Kidney (tissue), 22 donors: Measurements from ENCODE around the gene SBK3. TPM values are rescaled to one million over a fixed set of nuclear protein-coding genes. Genes with fewer than 3 reads are reported as not detected.

ENCODE experiments used
- DNase-seq, 5 donors: peaks; one replicate each; pipeline ENCODE4 v3.0.0-alpha.2; 2013 to 2020
- FAIRE-seq: peaks from 2 replicates; lab custom pipeline; 2012; peaks lifted over from hg19 to GRCh38; lab: Jason Lieb, UNC
- H3K27ac ChIP-seq, 2 donors: one replicate each; pipeline ENCODE4 v1.7.0; 2013; ENCODE audit warnings: low read depth in 2 of 2, low read length in 2 of 2, inconsistent platforms in 1 of 2
- H3K27me3 ChIP-seq: one replicate; pipeline ENCODE4 v1.7.1; 2013; ENCODE audit warnings: low read length, inconsistent platforms; ENCODE audit not compliant: control insufficient read depth, insufficient read depth
- H3K36me3 ChIP-seq, 3 donors: one replicate each; pipeline versions ENCODE4 v1.7.0 to v1.7.1; 2013; ENCODE audit warnings: low read length in 3 of 3, control low read depth in 1 of 3, inconsistent platforms in 1 of 3; ENCODE audit not compliant: insufficient read depth in 3 of 3, control insufficient read depth in 2 of 3
- H3K4me1 ChIP-seq, 3 donors: one replicate each; pipeline versions ENCODE4 v1.7.0 to v1.7.1; 2013; ENCODE audit warnings: low read length in 3 of 3, inconsistent platforms in 1 of 3, low read depth in 1 of 3; ENCODE audit not compliant: control insufficient read depth in 2 of 3, insufficient read depth in 2 of 3
- H3K4me3 ChIP-seq, 3 donors: one replicate each; pipeline versions ENCODE4 v1.7.0 to v1.8.1; 2013; ENCODE audit warnings: low read length in 3 of 3, control low read depth in 1 of 3, inconsistent platforms in 1 of 3
- H3K9ac ChIP-seq, 3 donors: one replicate each; pipeline versions ENCODE4 v1.7.0 to v1.7.1; 2013; ENCODE audit warnings: low read length in 3 of 3, control low read depth in 1 of 3, inconsistent platforms in 1 of 3
- H3K9me3 ChIP-seq, 3 donors: one replicate each; pipeline versions ENCODE4 v1.7.0 to v1.7.1; 2013; ENCODE audit warnings: low read length in 3 of 3, control low read depth in 1 of 3, inconsistent platforms in 1 of 3; ENCODE audit not compliant: control insufficient read depth in 2 of 3, insufficient read depth in 1 of 3
- intact Hi-C: fragments of 100-400 bp; cut with DNase I; formaldehyde crosslinking; loops from one replicate; pipeline ENCODE4 v1.11.1; 2022
- long read RNA-seq, 10 donors: library from polyadenylated mRNA in 1 of 10; unstranded in 1 of 10; transcript quantifications; one replicate each; pipeline ENCODE4 v2.0.0 and lab custom pipeline, GENCODE V29; 2021 to 2026
- polyA plus RNA-seq: library from polyadenylated mRNA; stranded (reverse); fragments of 350-450 nt; fragmentation: Illumina TruSeq; extraction: RNeasy Lipid Tissue Mini Kit (QIAGEN cat#74804); gene quantifications from one replicate; pipeline ENCODE4 v1.2.3, GENCODE V29; 2014; ENCODE audit warnings: low read depth, low replicate concordance; ENCODE audit not compliant: insufficient read depth
- total RNA-seq: library from RNA; stranded (reverse); fragmentation: NEBNext Ultra II Directional; extraction: Animal tissue kit (Norgen Biotek cat#: 25700); gene quantifications from one replicate; pipeline ENCODE4 v1.2.1, GENCODE V29; 2021
- TF ChIP-seq, protein P1 (sequence below): IDR thresholded peaks from 3 replicates; pipeline ENCODE4 v1.5.1; 2012; ENCODE audit warnings: mild to moderate bottlenecking, moderate library complexity, borderline replicate concordance; ENCODE audit not compliant: insufficient read depth; ENCODE audit errors: extremely low read depth
- donor health status: control.
- donor health status: control.
- donor health status: control.
- donor health status: control.
- donor health status: control.
- donor health status: DM: yes; HTN: yes; CAD: no.
- donor health status: Normal renal cell carcinoma (clear cell type).

SBK3 gene, protein sequence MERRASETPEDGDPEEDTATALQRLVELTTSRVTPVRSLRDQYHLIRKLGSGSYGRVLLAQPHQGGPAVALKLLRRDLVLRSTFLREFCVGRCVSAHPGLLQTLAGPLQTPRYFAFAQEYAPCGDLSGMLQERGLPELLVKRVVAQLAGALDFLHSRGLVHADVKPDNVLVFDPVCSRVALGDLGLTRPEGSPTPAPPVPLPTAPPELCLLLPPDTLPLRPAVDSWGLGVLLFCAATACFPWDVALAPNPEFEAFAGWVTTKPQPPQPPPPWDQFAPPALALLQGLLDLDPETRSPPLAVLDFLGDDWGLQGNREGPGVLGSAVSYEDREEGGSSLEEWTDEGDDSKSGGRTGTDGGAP
- total RNA-seq (0.66 TPM), polyA plus RNA-seq (not detected)
- long read RNA-seq, donor 1 = 0 reads
- long read RNA-seq, donor 2 = 0 reads
- long read RNA-seq, donor 3 = 0 reads
- long read RNA-seq, donor 4 = 0 reads
- long read RNA-seq, donor 5 = 0 reads
- long read RNA-seq, donor 6 = 0 reads
- long read RNA-seq, donor 7, partial matches to known transcripts = 0 of 1 reads
- long read RNA-seq, donor 7, other reads (novel, unspliced or antisense) = 1 of 1 reads
- long read RNA-seq, donor 8 = 0 reads
- long read RNA-seq, donor 9 = 0 reads
- long read RNA-seq, donor 10 = 0 reads

DNA sequence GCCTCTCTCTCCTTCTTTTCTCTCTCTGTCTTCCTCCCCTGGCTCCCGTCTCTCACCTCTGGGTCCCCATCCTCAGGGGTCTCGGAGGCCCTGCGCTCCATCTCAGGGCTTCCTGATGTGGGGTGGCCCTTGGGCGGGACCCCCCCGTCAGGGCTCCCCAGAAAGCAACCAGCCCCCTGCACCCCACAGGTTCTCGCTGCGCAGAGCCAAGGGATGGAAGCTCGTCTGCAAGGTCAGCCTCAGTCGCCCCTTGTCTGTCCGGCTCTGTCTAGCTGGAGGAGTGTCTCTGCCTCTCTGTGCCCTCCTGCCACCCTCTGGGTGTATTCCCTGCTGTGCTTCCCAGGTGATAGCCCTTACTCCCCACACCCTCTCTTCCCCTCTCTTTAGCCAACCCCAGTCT, at the start of gene SBK3:
Gene SBK3 (minus strand): TSS at position 101 of the 400 bp plus-strand sequence. CDS start 0 bp downstream, at position 101.
- Histone ChIP-seq H3K4me3 (no peak within 1 kb of the TSS), H3K9ac (no peak within 1 kb of the TSS), H3K27ac (no peak within 1 kb of the TSS), H3K36me3 (no peaks in the 10 kb centered on the region), H3K27me3 (no peaks in the 10 kb centered on the region), H3K9me3 (no peaks in the 10 kb centered on the region), H3K4me1 (peaks cover 0 to 2% (median 0%) of the 10 kb centered on the region in 3 donors)
- DNase-seq (no peak), FAIRE-seq (no peak)
- intact Hi-C loops = no loop called here
- TF ChIP-seq, protein P1, sequence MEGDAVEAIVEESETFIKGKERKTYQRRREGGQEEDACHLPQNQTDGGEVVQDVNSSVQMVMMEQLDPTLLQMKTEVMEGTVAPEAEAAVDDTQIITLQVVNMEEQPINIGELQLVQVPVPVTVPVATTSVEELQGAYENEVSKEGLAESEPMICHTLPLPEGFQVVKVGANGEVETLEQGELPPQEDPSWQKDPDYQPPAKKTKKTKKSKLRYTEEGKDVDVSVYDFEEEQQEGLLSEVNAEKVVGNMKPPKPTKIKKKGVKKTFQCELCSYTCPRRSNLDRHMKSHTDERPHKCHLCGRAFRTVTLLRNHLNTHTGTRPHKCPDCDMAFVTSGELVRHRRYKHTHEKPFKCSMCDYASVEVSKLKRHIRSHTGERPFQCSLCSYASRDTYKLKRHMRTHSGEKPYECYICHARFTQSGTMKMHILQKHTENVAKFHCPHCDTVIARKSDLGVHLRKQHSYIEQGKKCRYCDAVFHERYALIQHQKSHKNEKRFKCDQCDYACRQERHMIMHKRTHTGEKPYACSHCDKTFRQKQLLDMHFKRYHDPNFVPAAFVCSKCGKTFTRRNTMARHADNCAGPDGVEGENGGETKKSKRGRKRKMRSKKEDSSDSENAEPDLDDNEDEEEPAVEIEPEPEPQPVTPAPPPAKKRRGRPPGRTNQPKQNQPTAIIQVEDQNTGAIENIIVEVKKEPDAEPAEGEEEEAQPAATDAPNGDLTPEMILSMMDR = no peak

DNA sequence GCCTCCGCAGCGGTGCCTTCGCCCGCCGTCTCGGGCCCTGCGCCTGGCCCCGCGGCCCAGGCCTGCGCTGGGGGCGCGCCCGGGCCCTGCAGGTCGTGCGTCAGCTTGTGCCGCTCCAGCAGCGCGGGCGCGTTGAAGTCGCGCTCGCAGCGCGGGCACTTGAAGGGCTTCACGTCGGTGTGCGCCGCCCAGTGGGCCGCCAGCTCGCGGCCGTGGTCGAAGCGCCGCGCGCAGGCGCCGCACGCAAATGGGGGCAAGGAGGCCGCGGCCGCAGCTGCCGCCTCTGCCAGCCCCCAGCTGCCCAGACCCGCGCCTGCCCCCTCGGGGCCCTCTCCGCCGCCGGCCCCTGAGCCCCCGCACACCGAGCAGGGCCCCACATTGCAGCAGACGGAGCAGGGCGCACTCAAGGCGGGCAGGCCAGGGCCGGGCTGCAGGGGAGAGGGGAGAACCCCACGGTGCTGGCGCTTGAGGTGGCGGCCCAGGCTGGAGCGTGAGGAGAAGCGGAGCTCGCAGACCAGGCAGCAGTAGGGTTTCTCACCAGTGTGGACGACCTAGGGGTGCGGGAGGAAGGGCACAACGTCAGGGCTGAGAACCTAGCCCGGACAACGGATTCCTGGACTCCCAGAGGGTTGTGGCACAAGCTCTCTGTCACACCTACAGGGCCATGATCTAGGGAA, 47.9 kb upstream of the SBK3 start:
- Histone ChIP-seq H3K9me3 (no peaks in the 10 kb centered on the region), H3K27ac (no peak overlapping the region), H3K9ac (no peak overlapping the region), H3K4me1 (no peaks in the 10 kb centered on the region), H3K27me3 (no peaks in the 10 kb centered on the region), H3K36me3 (peaks cover 0 to 10% (median 3%) of the 10 kb centered on the region in 3 donors), H3K4me3 (no peak overlapping the region)
- TF ChIP-seq, protein P1 = no peak
- intact Hi-C loops = no loop called here
- DNase-seq (no peak), FAIRE-seq (no peak)

DNA sequence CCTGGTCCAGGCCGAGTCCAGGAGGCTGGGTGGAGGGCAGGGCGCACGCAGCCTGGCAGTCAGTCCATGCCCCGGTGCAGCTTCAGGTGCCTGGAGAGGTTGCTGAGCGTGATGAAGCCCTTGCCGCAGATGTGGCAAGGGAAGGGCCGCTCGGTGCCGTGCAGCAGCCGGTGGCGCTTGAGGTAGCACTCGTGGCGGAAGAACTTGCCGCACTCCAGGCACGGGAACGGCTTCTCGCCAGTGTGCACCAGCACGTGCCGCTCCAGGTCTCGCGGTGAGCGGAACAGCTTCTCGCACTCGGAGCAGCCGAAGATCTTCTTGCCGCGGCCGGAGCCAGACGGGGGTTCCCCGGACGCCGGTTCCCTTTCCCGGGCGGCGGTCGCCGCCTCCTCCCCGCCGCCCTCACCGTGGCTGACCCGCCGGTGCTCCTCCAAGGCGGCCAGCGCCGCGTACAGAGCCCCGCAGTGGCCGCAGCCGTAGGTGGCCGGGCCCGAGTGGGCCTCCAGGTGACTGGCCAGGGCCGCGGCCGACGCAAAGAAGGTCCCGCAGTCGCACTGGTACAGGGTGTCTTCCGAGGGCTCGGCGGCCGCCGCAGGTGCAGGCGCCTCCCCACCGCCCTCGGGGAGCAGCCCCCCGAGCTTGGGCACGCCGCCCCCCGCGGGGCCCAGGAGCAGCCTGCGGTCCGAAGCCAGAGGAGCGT, 47.2 kb upstream of the SBK3 start:
- FAIRE-seq = no peak

More for the DNA sequence above, 47.2 kb upstream of the SBK3 start:
- TF ChIP-seq, protein P1 = no peak
- Histone ChIP-seq H3K9me3 (no peaks in the 10 kb centered on the region), H3K36me3 (peaks cover 0 to 10% (median 3%) of the 10 kb centered on the region in 3 donors), H3K4me1 (no peaks in the 10 kb centered on the region), H3K27me3 (no peaks in the 10 kb centered on the region), H3K4me3 (no peak overlapping the region), H3K27ac (no peak overlapping the region), H3K9ac (no peak overlapping the region)
- DNase-seq = no peak
- intact Hi-C loops = no loop called here
